Astrocyte of the cerebellum (primary cell): Measurements from ENCODE around the gene C1orf21.

Source experiments
- DNase-seq: peaks from one replicate; pipeline ENCODE4 v3.0.0-alpha.2; 2011; ENCODE audit warnings: low read depth
- H3K4me3 ChIP-seq: 2 replicates; pipeline ENCODE4 v1.5.1; 2011; ENCODE audit warnings: mild to moderate bottlenecking, low read depth, low read length, moderate library complexity
- CTCF ChIP-seq: IDR thresholded peaks from 2 replicates; pipeline ENCODE4 v1.5.1; 2012; ENCODE audit warnings: low read length, low read depth, moderate library complexity, mild to moderate bottlenecking; ENCODE audit errors: missing control alignments
- in situ Hi-C: cut with HindIII; loops from 2 replicates; pipeline ENCODE4 v1.10.0; 2017; ENCODE audit warnings: low sequenced_read_pairs

C1orf21 gene

DNA sequence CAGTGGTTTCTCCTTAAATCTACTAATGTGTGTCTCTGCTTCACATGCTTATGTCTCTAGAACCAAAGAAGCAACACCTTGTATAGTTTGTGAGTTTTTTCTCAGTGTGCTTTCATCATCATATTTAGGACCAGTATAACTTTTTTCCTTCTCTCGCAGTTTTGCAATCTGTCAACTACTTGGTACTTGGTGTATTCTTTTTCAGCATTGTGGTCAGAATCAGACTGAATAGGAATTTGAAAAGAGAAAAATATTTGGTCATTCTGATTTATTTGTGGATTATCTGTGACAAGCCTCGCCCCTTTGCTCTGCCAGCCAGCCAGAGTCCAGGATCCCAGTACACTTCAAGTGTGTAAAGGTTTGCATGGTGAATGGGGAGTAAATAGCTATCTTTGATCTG, 122.3 kb downstream of the C1orf21 start:
- in situ Hi-C loops = no loop called here
- no peak overlapping the region for H3K4me3 ChIP-seq
- no peak for DNase-seq
- TF ChIP-seq CTCF = no peak

GRCh38 chr1:184510110-184510509, 123.3 kb downstream of the C1orf21 start:
- no peak for TF ChIP-seq CTCF
- DNase-seq = no peak
- H3K4me3 ChIP-seq = no peak overlapping the region
- in situ Hi-C loops = no loop called here

DNA sequence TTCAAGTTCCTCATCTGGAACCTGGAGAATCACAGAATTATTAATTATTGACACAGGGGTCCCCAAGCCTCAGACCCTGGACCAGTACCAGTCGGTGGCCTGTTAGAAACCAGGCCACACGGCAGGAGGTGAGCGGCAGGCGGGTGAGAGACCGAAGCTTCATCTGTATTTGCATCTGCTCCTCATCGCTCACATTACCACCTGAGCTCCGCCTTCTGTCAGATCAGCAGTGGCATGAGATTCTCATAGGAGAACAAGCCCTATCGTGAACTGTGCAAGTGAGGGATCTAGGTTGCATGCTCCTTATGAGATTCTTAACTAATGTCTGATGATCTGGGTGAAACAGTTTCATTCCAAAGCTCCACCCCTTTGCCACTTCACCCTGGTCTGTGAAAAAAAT, 125.9 kb downstream of the C1orf21 start:
- DNase-seq = no peak

GRCh38 chr1:184513421-184513820, 126.6 kb downstream of the C1orf21 start:
- H3K4me3 ChIP-seq = no peak overlapping the region
- no peak for TF ChIP-seq CTCF
- in situ Hi-C loops = no loop called here
- DNase-seq = no peak

More for the DNA sequence above, 125.9 kb downstream of the C1orf21 start:
- no peak for TF ChIP-seq CTCF
- H3K4me3 ChIP-seq = no peak overlapping the region
- in situ Hi-C loops = no loop called here

DNA sequence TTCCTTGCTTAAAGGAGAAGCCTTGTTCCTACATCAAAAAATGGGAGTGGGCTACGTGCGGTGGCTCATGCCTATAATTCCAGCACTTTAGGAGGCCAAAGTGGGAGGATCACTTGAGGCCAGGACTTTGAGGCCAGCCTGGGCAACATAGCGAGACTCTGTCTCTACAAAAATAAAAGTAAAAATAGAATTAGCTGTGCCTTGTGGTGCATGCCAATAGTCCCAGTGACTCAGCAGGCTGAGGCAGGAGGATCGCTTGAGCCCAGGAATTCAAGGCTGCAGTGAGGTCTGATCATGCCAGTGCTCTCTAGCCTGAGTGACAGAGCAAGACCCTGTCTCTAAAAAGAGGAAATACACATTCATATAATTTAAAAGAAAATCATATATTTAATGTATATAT, 127.1 kb downstream of the C1orf21 start:
- no peak for TF ChIP-seq CTCF
- in situ Hi-C loops = no loop called here
- no peak overlapping the region for H3K4me3 ChIP-seq
- no peak for DNase-seq

DNA sequence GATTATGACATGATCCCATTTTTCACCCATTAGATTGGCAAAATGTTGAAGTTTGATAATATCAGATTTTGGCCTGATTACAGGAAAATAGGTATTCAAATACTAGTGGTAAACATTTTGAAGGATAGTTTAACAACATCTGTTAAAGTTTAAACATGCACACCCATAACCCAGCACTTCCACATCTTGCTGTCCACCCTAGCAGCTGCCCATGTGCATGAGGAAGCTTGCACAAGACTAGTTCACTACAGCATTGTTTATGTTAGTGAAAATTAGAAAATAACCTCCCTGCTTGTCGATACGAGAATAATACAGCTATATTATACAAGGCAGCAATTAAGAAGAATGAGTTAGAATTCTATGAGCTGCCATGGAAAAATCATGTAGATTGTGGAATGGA, 127.6 kb downstream of the C1orf21 start:
- in situ Hi-C loops = no loop called here
- no peak for TF ChIP-seq CTCF
- H3K4me3 ChIP-seq = no peak overlapping the region
- DNase-seq = no peak

DNA sequence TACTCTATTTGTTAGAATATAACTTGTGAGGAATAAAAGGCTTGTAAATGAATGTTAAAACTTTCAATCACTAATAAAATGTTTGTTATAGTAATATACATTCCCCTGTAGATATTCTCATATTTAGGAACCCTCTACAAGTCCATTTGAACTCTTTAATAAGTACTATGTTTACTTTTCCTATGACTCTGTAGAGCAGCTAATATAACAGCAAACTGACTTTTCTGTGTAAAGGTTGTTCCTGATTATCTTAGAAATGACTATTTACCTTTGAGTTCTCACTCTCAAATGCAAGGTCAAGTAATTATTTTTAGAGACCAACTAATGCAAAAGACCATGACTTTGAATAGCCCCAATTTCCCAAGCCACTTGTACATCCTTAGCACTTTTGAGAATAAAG, 130.3 kb downstream of the C1orf21 start:
- DNase-seq = no peak
- in situ Hi-C loops = no loop called here

More for the DNA sequence above, 130.3 kb downstream of the C1orf21 start:
- H3K4me3 ChIP-seq = no peak overlapping the region
- no peak for TF ChIP-seq CTCF
